ENCODE data around the gene COG7. TPM values are rescaled to one million over a fixed set of nuclear protein-coding genes. Genes with fewer than 3 reads are reported as not detected.

The COG7 gene
- total RNA-seq, 4 donors from 2014 or later: 21.6 to 35.7 (median 24.8) TPM

DNA sequence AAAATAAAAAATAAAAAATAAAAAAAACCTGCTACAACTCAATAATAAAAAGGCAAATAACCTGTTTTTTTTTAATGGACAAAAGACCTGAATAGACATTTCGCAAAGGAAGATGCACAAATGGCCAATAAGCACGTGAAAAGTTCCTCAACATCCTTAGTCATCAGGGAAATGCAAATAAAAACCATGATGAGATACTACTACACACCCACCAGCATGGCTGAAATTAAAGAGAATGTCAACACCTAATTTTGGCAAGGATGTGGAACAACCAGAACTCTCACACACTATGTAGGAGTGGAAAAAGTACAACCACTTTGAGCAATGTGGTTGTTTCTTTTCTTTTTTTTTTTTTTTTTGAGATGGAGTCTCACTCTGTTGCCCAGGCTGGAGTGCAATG, 24.6 kb downstream of the COG7 start:
- TF ChIP-seq POLR2A (IDR thresholded peaks at IDR 0.05) (no peak), EP300 (IDR thresholded peaks at IDR 0.05) (no peak)
- TF ChIP-seq, protein P1, sequence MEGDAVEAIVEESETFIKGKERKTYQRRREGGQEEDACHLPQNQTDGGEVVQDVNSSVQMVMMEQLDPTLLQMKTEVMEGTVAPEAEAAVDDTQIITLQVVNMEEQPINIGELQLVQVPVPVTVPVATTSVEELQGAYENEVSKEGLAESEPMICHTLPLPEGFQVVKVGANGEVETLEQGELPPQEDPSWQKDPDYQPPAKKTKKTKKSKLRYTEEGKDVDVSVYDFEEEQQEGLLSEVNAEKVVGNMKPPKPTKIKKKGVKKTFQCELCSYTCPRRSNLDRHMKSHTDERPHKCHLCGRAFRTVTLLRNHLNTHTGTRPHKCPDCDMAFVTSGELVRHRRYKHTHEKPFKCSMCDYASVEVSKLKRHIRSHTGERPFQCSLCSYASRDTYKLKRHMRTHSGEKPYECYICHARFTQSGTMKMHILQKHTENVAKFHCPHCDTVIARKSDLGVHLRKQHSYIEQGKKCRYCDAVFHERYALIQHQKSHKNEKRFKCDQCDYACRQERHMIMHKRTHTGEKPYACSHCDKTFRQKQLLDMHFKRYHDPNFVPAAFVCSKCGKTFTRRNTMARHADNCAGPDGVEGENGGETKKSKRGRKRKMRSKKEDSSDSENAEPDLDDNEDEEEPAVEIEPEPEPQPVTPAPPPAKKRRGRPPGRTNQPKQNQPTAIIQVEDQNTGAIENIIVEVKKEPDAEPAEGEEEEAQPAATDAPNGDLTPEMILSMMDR (IDR thresholded peaks at IDR 0.05): no peak
- H3K27ac ChIP-seq: no peak overlapping the region
- H3K4me1 ChIP-seq: peaks cover 0 to 12% (median under 1%) of the 10 kb centered on the region in 4 donors
- 82 to 85% methylated on average over 2 of the region's 2 CpGs for WGBS, 2 donors
- no peak for DNase-seq (ENCODE audit: low spot score in 2 of 2)
- no peaks in the 10 kb centered on the region for H3K27me3 ChIP-seq
- peaks cover 0 to 76% (median 0%) of the 10 kb centered on the region in 3 donors for H3K36me3 ChIP-seq
- no peaks in the 10 kb centered on the region for H3K9me3 ChIP-seq
- no peak overlapping the region for H3K4me3 ChIP-seq

DNA sequence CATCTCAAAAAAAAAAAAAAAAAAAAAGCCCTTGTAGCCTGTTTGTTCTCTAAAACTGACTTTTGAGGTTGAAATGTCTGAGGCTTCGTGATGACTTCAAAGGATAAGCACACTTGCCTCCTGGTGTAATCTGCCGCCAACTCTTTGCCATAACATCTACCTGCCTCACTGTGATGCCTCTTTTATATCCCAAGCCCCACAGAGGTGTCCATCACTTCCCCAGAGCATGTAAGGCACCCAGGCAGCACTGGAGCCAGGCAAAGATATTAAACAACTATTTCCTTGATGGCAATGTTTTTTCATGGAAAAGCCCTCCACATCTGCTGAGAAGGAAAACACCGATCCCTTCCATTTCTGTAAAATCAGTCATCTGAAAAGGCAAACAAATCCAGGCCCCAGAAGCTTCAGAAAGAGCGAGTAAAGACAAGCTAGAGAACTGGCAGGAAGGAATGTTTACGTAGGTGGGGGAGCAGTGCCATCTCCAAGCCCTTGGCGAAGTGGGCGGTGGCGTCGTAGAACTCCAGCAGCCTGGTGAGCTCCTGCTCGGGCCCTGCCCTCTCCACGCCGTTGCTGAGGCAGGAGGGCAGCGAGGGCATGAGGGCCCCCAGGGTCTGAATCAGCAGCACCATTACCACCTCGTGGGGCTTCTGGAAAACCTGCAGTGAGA, 28.6 kb downstream of the COG7 start:
- H3K4me3 ChIP-seq: no peak overlapping the region
- DNase-seq (ENCODE audit: low spot score in 2 of 2): no peak
- no peaks in the 10 kb centered on the region for H3K9me3 ChIP-seq
- H3K4me1 ChIP-seq: peaks cover 0 to 12% (median 2%) of the 10 kb centered on the region in 4 donors
- 76 to 85% methylated on average over 14 of the region's 14 CpGs for WGBS, 2 donors
- H3K27me3 ChIP-seq: no peaks in the 10 kb centered on the region
- H3K36me3 ChIP-seq: peaks cover 0 to 42% (median 0%) of the 10 kb centered on the region in 3 donors
- peak overlapping the region in 3 of 4 donors; percentile 69 to 91 (median 85) for H3K27ac ChIP-seq
- TF ChIP-seq, protein P1 (IDR thresholded peaks at IDR 0.05): no peak
- no peak for TF ChIP-seq POLR2A (IDR thresholded peaks at IDR 0.05)

DNA sequence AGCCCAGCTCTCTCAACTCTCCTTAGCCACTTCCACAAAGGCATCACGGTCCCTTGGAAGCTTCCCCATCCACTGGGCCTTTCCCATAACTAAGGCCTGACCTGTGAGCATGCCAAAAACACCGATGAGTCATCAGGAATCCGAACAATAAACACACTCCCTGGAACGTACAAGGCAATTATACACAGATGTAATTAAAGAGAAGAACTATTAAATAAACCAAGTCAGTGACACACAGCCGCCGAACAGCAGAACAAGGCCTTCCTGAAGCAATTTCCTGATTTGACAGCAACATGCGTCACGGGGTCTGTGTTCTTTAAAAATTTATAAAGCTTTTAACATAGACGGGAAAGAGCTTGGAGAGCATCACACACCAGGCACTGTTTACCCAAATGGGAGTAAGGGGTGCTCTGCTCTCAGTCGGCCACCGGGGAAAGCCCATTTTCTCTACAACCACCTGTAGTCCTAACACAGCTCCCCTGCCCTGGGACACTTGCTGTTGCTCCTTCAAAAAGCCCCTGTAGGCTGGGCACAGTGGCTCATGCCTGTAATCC, 29.4 kb downstream of the COG7 start:
- WGBS, 2 donors: 29 to 33% methylated on average over 11 of the region's 11 CpGs
- Histone ChIP-seq H3K9me3 (no peaks in the 10 kb centered on the region), H3K4me1 (peaks cover 0 to 12% (median 2%) of the 10 kb centered on the region in 4 donors), H3K27me3 (no peaks in the 10 kb centered on the region), H3K4me3 (no peak overlapping the region), H3K36me3 (peaks cover 0 to 40% (median 0%) of the 10 kb centered on the region in 3 donors), H3K27ac (peak overlapping the region; percentile 46 to 91 (median 77))
- no peak for TF ChIP-seq POLR2A (IDR thresholded peaks at IDR 0.05)
- TF ChIP-seq EP300 (IDR thresholded peaks at IDR 0.05): peak; percentile 58 to 85
- TF ChIP-seq, protein P1 (IDR thresholded peaks at IDR 0.05): no peak
- peak; percentile 48 to 87 for DNase-seq (ENCODE audit: low spot score in 2 of 2)

DNA sequence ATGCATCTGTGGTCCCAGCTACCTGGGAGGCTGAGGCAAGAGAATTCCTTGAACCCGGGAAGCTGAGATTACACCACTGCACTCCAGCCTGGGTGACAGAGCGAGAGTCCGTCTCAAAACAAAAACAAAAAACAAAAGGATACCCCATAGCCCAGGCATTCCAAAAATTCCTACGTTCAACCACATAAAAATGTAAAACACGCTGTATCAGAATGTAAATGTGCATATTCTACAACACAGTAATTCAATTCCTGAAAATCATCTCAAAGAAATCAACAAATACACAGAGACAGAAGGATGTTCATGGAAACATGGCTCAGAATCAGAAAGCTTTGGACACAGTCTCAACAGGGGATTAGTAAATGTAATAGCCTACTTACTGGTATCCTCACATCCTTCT, 33.0 kb downstream of the COG7 start:
- H3K4me3 ChIP-seq: no peak overlapping the region
- TF ChIP-seq, protein P1 (IDR thresholded peaks at IDR 0.05): no peak
- TF ChIP-seq POLR2A (IDR thresholded peaks at IDR 0.05): no peak
- no peak for TF ChIP-seq EP300 (IDR thresholded peaks at IDR 0.05)
- peaks cover 0 to 61% (median 9%) of the 10 kb centered on the region in 3 donors for H3K36me3 ChIP-seq
- H3K27me3 ChIP-seq: no peaks in the 10 kb centered on the region
- H3K9me3 ChIP-seq: no peaks in the 10 kb centered on the region
- no peak for DNase-seq (ENCODE audit: low spot score in 2 of 2)
- peaks cover 0 to 12% (median 2%) of the 10 kb centered on the region in 4 donors for H3K4me1 ChIP-seq
- 53 to 61% methylated on average over 5 of the region's 5 CpGs for WGBS, 2 donors
- H3K27ac ChIP-seq: no peak overlapping the region

DNA sequence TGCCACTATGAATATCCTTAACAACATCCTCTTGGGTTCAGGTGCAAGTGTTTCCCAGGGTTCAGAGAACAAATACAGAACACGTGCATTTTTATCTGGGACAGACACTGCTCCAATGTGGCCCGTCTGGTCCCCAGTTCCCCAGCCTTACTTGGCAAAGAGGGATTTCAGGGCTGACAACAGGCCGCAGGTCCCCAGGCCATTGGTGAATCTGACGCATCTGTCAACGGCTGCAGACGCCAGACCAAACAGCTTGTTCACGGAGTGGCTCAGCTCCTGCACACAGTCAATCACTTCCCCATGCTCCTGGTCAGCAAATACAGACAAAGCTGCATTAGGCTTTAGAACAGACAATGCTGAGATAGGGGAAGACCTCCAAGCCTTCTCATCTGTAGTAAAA, 36.2 kb downstream of the COG7 start:
- WGBS, 2 donors: 87 to 93% methylated on average over 7 of the region's 7 CpGs
- no peak overlapping the region for H3K27ac ChIP-seq
- no peaks in the 10 kb centered on the region for H3K9me3 ChIP-seq
- H3K36me3 ChIP-seq: peaks cover 0 to 76% (median 9%) of the 10 kb centered on the region in 3 donors
- no peak for DNase-seq (ENCODE audit: low spot score in 2 of 2)
- no peaks in the 10 kb centered on the region for H3K27me3 ChIP-seq
- TF ChIP-seq EP300 (IDR thresholded peaks at IDR 0.05): no peak
- TF ChIP-seq, protein P1 (IDR thresholded peaks at IDR 0.05): no peak
- TF ChIP-seq POLR2A (IDR thresholded peaks at IDR 0.05): no peak
- no peaks in the 10 kb centered on the region for H3K4me1 ChIP-seq
- no peak overlapping the region for H3K4me3 ChIP-seq
